SU-DHL-6 (cell line): Measurements from ENCODE around the gene CYP2C9.

ENCODE experiments used
- H2AFZ ChIP-seq: fragments of 200-600 bp; sonication (generic); 2 replicates; pipeline ENCODE4 v1.6.1; 2014; ENCODE audit warnings: low read depth, mild to moderate bottlenecking, moderate library complexity, mixed read lengths, antibody characterized with exemption, low read length; ENCODE audit not compliant: severe bottlenecking
- H3F3A ChIP-seq: fragments of 200-600 bp; shearing (Covaris generic); 2 replicates; pipeline ENCODE4 v1.6.0; 2016; ENCODE audit warnings: antibody characterized with exemption, mild to moderate bottlenecking; ENCODE audit not compliant: insufficient read depth
- H3K27ac ChIP-seq: fragments of 200-600 bp; sonication (generic); 2 replicates; pipeline ENCODE4 v1.5.1; 2016; ENCODE audit warnings: low read depth, mild to moderate bottlenecking, low read length, moderate library complexity, mixed read lengths
- H3K27me3 ChIP-seq: fragments of 200-600 bp; sonication (generic), shearing (Covaris generic); 2 replicates; pipeline ENCODE4 v1.6.0; 2014; ENCODE audit warnings: mild to moderate bottlenecking, low read length
- H3K36me3 ChIP-seq: fragments of 200-600 bp; sonication (generic); 2 replicates; pipeline ENCODE4 v1.6.1; 2014; ENCODE audit warnings: mild to moderate bottlenecking, low read length, mixed read lengths
- H3K4me2 ChIP-seq: fragments of 300-600, 200-600 bp; shearing (Covaris generic), sonication (generic); 2 replicates; pipeline ENCODE4 v1.6.0; 2014; ENCODE audit warnings: low read length, low read depth, mild to moderate bottlenecking; ENCODE audit not compliant: poor library complexity, severe bottlenecking
- H3K4me3 ChIP-seq: fragments of 200-600 bp; sonication (generic); 2 replicates; pipeline ENCODE4 v1.5.1; 2014; ENCODE audit warnings: antibody characterized with exemption, low read length, mild to moderate bottlenecking, mixed read lengths; ENCODE audit not compliant: insufficient read depth, poor library complexity, severe bottlenecking
- H3K79me2 ChIP-seq: fragments of 200-600 bp; sonication (generic); 2 replicates; pipeline ENCODE4 v1.6.1; 2014; ENCODE audit warnings: mild to moderate bottlenecking, low read length, moderate library complexity; ENCODE audit not compliant: insufficient read depth
- H3K9ac ChIP-seq: fragments of 200-600 bp; sonication (generic); 2 replicates; pipeline ENCODE4 v1.7.0; 2014; ENCODE audit warnings: mild to moderate bottlenecking, low read length
- H3K9me2 ChIP-seq: fragments of 200-600 bp; sonication (generic); replicated peaks from 2 replicates; pipeline ENCODE4 v1.6.1; 2014; ENCODE audit warnings: low read length; ENCODE audit not compliant: insufficient read depth
- H3K9me3 ChIP-seq: fragments of 200-600 bp; sonication (generic); 2 replicates; pipeline ENCODE4 v1.6.1; 2014; ENCODE audit warnings: low read length, mixed read lengths; ENCODE audit not compliant: insufficient read depth
- H4K20me1 ChIP-seq: fragments of 200-600 bp; sonication (generic); 2 replicates; pipeline ENCODE4 v1.6.1; 2014; ENCODE audit warnings: low read depth, mild to moderate bottlenecking, antibody characterized with exemption, low read length, moderate library complexity, mixed read lengths
- EZH2phosphoT487 ChIP-seq: fragments of 200-600 bp; sonication (generic), shearing (Covaris generic); conservative IDR thresholded peaks from 2 replicates; pipeline ENCODE4 v1.6.1; 2018; ENCODE audit warnings: mild to moderate bottlenecking, antibody characterized with exemption, low read length, moderate library complexity, mixed read lengths
- TF ChIP-seq, protein P1 (sequence below): fragments of 200-600 bp; sonication (generic); IDR thresholded peaks from one replicate; pipeline ENCODE4 v1.5.1; 2017; ENCODE audit warnings: antibody characterized with exemption, mild to moderate bottlenecking, low read length, moderate library complexity; ENCODE audit not compliant: insufficient read depth, poor library complexity, severe bottlenecking

CYP2C9 gene

DNA sequence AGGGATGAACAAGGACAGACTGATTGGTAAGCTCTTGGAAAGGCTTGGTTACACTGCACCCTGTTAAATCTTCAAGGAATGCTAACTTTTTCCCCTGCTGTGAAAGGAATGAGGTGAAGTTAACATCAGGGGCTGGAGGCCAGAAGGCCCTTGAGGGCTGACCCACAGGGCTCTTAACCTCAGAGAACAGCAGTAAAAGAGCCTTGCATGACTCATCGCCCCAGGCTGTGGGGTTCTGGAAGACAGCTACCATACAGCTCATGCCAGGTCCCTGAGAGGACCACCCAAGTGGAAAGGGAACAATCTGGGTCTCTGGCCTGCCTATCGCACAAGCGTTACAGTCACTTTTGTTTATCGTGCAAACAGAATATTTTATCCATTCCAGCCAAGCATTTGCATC, 54.4 kb downstream of the CYP2C9 start:
- H3K4me2 ChIP-seq: no peak overlapping the region
- TF ChIP-seq, protein P1, sequence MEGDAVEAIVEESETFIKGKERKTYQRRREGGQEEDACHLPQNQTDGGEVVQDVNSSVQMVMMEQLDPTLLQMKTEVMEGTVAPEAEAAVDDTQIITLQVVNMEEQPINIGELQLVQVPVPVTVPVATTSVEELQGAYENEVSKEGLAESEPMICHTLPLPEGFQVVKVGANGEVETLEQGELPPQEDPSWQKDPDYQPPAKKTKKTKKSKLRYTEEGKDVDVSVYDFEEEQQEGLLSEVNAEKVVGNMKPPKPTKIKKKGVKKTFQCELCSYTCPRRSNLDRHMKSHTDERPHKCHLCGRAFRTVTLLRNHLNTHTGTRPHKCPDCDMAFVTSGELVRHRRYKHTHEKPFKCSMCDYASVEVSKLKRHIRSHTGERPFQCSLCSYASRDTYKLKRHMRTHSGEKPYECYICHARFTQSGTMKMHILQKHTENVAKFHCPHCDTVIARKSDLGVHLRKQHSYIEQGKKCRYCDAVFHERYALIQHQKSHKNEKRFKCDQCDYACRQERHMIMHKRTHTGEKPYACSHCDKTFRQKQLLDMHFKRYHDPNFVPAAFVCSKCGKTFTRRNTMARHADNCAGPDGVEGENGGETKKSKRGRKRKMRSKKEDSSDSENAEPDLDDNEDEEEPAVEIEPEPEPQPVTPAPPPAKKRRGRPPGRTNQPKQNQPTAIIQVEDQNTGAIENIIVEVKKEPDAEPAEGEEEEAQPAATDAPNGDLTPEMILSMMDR: no peak
- no peak for TF ChIP-seq EZH2phosphoT487

DNA sequence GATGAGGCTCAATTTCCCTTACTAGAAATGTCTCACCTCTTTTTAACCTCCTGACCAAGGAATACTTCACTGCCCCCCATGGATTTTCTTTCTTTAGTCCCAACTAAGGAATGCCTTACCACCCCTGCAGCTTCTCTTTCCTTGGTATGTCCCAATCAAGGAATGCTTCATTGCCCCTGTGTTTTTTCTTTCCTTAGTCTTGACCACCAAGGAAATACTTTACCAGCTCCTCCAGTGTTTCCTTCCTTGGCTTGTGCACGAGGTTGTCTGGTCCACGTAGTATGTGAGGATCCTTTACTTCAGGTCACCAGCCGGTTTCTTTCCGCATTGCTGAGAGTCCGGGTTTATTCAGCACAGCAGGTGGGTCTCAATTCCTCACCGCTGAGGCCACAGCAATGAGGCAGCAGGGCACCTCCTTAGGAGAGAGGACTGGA, 59.3 kb downstream of the CYP2C9 start:
- Histone ChIP-seq H3K36me3 (no peaks in the 10 kb centered on the region), H3K27ac (no peak overlapping the region), H3K4me2 (no peak overlapping the region), H3K79me2 (no peaks in the 10 kb centered on the region), H3K9me3 (no peaks in the 10 kb centered on the region), H3K4me3 (no peak overlapping the region), H3F3A (no peaks in the 10 kb centered on the region), H4K20me1 (no peaks in the 10 kb centered on the region), H3K9me2 (no peaks in the 10 kb centered on the region), H3K9ac (no peak overlapping the region), H2AFZ (no peak overlapping the region), H3K27me3 (no peaks in the 10 kb centered on the region)
- TF ChIP-seq, protein P1: no peak
- TF ChIP-seq EZH2phosphoT487: no peak

More for the DNA sequence above, 54.4 kb downstream of the CYP2C9 start:
- Histone ChIP-seq H3F3A (no peaks in the 10 kb centered on the region), H3K4me3 (no peak overlapping the region), H3K9me2 (no peaks in the 10 kb centered on the region), H3K27me3 (no peaks in the 10 kb centered on the region), H3K27ac (no peak overlapping the region), H2AFZ (no peak overlapping the region), H3K36me3 (no peaks in the 10 kb centered on the region), H4K20me1 (no peaks in the 10 kb centered on the region), H3K9me3 (peaks cover 9% of the 10 kb centered on the region; the same call in 1 of the 2 replicates), H3K79me2 (no peaks in the 10 kb centered on the region), H3K9ac (no peak overlapping the region)

DNA sequence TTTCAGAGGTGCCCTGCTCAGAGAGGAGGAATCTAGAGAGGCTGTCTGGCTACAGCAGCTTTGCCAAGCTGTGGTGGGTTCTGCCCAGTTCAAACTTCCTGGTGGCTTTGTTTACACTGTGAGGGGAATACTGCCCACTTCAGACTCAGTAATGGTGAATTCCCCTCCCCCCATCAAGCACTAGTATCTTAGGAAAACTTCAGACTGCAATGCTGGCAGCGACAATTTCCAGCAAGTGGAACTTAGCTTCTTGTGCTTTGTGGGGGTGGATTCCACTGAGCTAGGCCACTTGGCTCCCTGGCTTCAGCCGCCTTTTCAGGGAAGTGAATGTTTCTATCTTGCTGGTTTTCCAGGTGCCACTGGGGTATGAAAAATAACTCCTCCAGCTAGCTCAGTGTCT, 88.0 kb downstream of the CYP2C9 start:
- H3K9me3 ChIP-seq: no peaks in the 10 kb centered on the region
- no peaks in the 10 kb centered on the region for H4K20me1 ChIP-seq
- no peak overlapping the region for H3K9ac ChIP-seq
- H3K79me2 ChIP-seq: no peaks in the 10 kb centered on the region
- no peaks in the 10 kb centered on the region for H3K36me3 ChIP-seq
- no peak overlapping the region for H3K4me2 ChIP-seq
- H3K4me3 ChIP-seq: no peak overlapping the region
- no peaks in the 10 kb centered on the region for H3K9me2 ChIP-seq
- TF ChIP-seq EZH2phosphoT487: no peak
- TF ChIP-seq, protein P1: no peak
- no peak overlapping the region for H3K27ac ChIP-seq
- H2AFZ ChIP-seq: no peak overlapping the region
- no peaks in the 10 kb centered on the region for H3F3A ChIP-seq
- no peaks in the 10 kb centered on the region for H3K27me3 ChIP-seq

DNA sequence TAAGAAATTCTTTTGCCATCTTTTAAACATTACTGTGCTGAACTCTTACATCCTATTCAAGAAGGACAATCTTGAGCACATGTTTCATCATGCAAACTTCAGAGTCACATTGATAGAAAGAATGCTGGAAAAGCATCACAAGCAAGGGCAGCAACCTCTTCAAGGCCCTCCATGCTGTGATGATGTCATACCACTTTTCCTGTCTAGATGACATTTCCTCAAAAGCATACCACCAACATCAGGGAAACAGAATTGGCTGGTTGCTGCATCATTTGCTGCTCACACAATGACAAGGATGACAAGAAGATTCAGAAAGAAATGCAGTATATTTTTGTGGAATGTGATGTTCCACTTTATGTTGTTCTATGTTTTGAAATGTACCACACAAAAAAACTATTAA, 93.2 kb downstream of the CYP2C9 start:
- H3K9ac ChIP-seq: no peak overlapping the region
- no peaks in the 10 kb centered on the region for H3K9me2 ChIP-seq
- H3K79me2 ChIP-seq: no peaks in the 10 kb centered on the region
- H3K4me2 ChIP-seq: no peak overlapping the region
- no peaks in the 10 kb centered on the region for H3K27me3 ChIP-seq
- H3K27ac ChIP-seq: no peak overlapping the region
- TF ChIP-seq EZH2phosphoT487: no peak
- TF ChIP-seq, protein P1: no peak
- no peaks in the 10 kb centered on the region for H3K9me3 ChIP-seq
- no peak overlapping the region for H3K4me3 ChIP-seq
- H2AFZ ChIP-seq: no peak overlapping the region
- no peaks in the 10 kb centered on the region for H3K36me3 ChIP-seq
- H4K20me1 ChIP-seq: no peaks in the 10 kb centered on the region
- H3F3A ChIP-seq: no peaks in the 10 kb centered on the region
